ENCODE data around the gene RRAD.
"Not testable (repeated sequence)": the region's sequence is repeated elsewhere in the genome, so short reads cannot be mapped to it uniquely, and the experiment has no call there.

RRAD gene

GRCh38 chr16:66950971-66951790 lies 25.8 kb upstream of the RRAD start:
- no peak for DNase-seq (ENCODE audit: low read depth)

- no peak for DNase-seq (ENCODE audit: low read depth)
Measured at GRCh38 chr16:66950437-66950836, 25.1 kb upstream of the RRAD start.

- DNase-seq (ENCODE audit: low read depth) = no peak
Measured at GRCh38 chr16:66949472-66949871, 24.1 kb upstream of the RRAD start.

- no peak for DNase-seq (ENCODE audit: low read depth)
Measured at GRCh38 chr16:66948837-66949225, 23.5 kb upstream of the RRAD start.

GRCh38 chr16:66948134-66948836 lies 22.9 kb upstream of the RRAD start:
- no peak for DNase-seq (ENCODE audit: low read depth)

- DNase-seq (ENCODE audit: low read depth) = peak; percentile 80
Measured at GRCh38 chr16:66947302-66948065, 22.1 kb upstream of the RRAD start.

GRCh38 chr16:66946974-66947301 lies 21.6 kb upstream of the RRAD start:
- no peak for DNase-seq (ENCODE audit: low read depth)

- DNase-seq (ENCODE audit: low read depth) = no peak
Measured at GRCh38 chr16:66946541-66946940, 21.2 kb upstream of the RRAD start.

GRCh38 chr16:66945939-66946338 lies 20.6 kb upstream of the RRAD start:
- DNase-seq (ENCODE audit: low read depth) = no peak

GRCh38 chr16:66944971-66945370 lies 19.6 kb upstream of the RRAD start:
- not testable (repeated sequence) for DNase-seq (ENCODE audit: low read depth)

GRCh38 chr16:66944054-66944441 lies 18.7 kb upstream of the RRAD start:
- no peak for DNase-seq (ENCODE audit: low read depth)

- no peak for DNase-seq (ENCODE audit: low read depth)
Measured at GRCh38 chr16:66943426-66944053, 18.2 kb upstream of the RRAD start.

GRCh38 chr16:66942981-66943380 lies 17.6 kb upstream of the RRAD start:
- no peak for DNase-seq (ENCODE audit: low read depth)

- DNase-seq (ENCODE audit: low read depth) = no peak
Measured at GRCh38 chr16:66940236-66940635, 14.9 kb upstream of the RRAD start.

- no peak for DNase-seq (ENCODE audit: low read depth)
Measured at GRCh38 chr16:66939366-66939765, 14.0 kb upstream of the RRAD start.

GRCh38 chr16:66937725-66938337 lies 12.5 kb upstream of the RRAD start:
- no peak for DNase-seq (ENCODE audit: low read depth)

GRCh38 chr16:66936889-66937554 lies 11.7 kb upstream of the RRAD start:
- no peak for DNase-seq (ENCODE audit: low read depth)

- no peak for DNase-seq (ENCODE audit: low read depth)
Measured at GRCh38 chr16:66936462-66936861, 11.1 kb upstream of the RRAD start.

GRCh38 chr16:66935314-66936011 lies 10.1 kb upstream of the RRAD start, which contains the start of gene CES2:
CES2 (plus strand) TSS chr16:66935516; CDS start chr16:66935636, 120 bp downstream.
- peak; percentile 35 for DNase-seq (ENCODE audit: low read depth)

GRCh38 chr16:66934839-66935313 lies 9.5 kb upstream of the RRAD start:
- not testable (repeated sequence) for DNase-seq (ENCODE audit: low read depth)

Data from iris pigment epithelial cell (primary cell).